ENCODE data around the gene PML. TPM values are rescaled to one million over a fixed set of nuclear protein-coding genes. Genes with fewer than 3 reads are reported as not detected.

PML gene
- total and polyA plus RNA-seq, 4 donors: 8.2 to 15.2 (median 10.8) TPM

GRCh38 chr15:73986776-73987056 is 7.8 kb upstream of the PML start:
- Histone ChIP-seq H3K27me3 (ENCODE audit: control insufficient read depth in 4 of 4, insufficient read depth in 4 of 4, low read length in 3 of 4) (no peaks in the 10 kb centered on the region), H3K4me3 (ENCODE audit: low read depth in 1 of 3, low read length in 3 of 3) (no peak overlapping the region), H3K4me1 (ENCODE audit: control insufficient read depth in 4 of 4, insufficient read depth in 4 of 4, low read length in 3 of 4) (peaks cover 7 to 12% (median 9%) of the 10 kb centered on the region in 4 donors), H3K27ac (ENCODE audit: low read depth in 1 of 2, low read length in 2 of 2) (no peak overlapping the region), H3K9ac (ENCODE audit: low read depth in 1 of 2, low read length in 2 of 2) (no peak overlapping the region), H3K36me3 (ENCODE audit: control insufficient read depth in 4 of 4, insufficient read depth in 3 of 4, low read depth in 1 of 4, low read length in 3 of 4) (peaks cover 0 to 20% (median 0%) of the 10 kb centered on the region in 4 donors), H3K9me3 (ENCODE audit: control insufficient read depth in 4 of 4, low read length in 3 of 4) (no peaks in the 10 kb centered on the region)
- TF ChIP-seq EGR1 (IDR thresholded peaks at IDR 0.05; ENCODE audit: low read depth in 2 of 2): no peak
- no peak for TF ChIP-seq YY1 (IDR thresholded peaks at IDR 0.05)
- TF ChIP-seq ATF3 (IDR thresholded peaks at IDR 0.05): no peak
- TF ChIP-seq GABPA (IDR thresholded peaks at IDR 0.05 in 1 of 2, conservative IDR thresholded peaks at IDR 0.05 in 1 of 2): no peak
- no peak for TF ChIP-seq HNF4A (conservative IDR thresholded peaks at IDR 0.05)
- TF ChIP-seq RXRA (IDR thresholded peaks at IDR 0.05): no peak
- no peak for TF ChIP-seq REST (IDR thresholded peaks at IDR 0.05)
- no peak for DNase-seq (ENCODE audit: low spot score)
- WGBS: 94% methylated on average over 1 of the region's 1 CpG

GRCh38 chr15:73987250-73987649 is 7.3 kb upstream of the PML start:
- Histone ChIP-seq H3K36me3 (ENCODE audit: control insufficient read depth in 4 of 4, insufficient read depth in 3 of 4, low read depth in 1 of 4, low read length in 3 of 4) (peaks cover 0 to 20% (median 0%) of the 10 kb centered on the region in 4 donors), H3K27ac (ENCODE audit: low read depth in 1 of 2, low read length in 2 of 2) (no peak overlapping the region), H3K9me3 (ENCODE audit: control insufficient read depth in 4 of 4, low read length in 3 of 4) (no peaks in the 10 kb centered on the region), H3K9ac (ENCODE audit: low read depth in 1 of 2, low read length in 2 of 2) (no peak overlapping the region), H3K4me1 (ENCODE audit: control insufficient read depth in 4 of 4, insufficient read depth in 4 of 4, low read length in 3 of 4) (peaks cover 7 to 14% (median 9%) of the 10 kb centered on the region in 4 donors), H3K4me3 (ENCODE audit: low read depth in 1 of 3, low read length in 3 of 3) (no peak overlapping the region), H3K27me3 (ENCODE audit: control insufficient read depth in 4 of 4, insufficient read depth in 4 of 4, low read length in 3 of 4) (no peaks in the 10 kb centered on the region)
- 95% methylated on average over 4 of the region's 4 CpGs for WGBS
- TF ChIP-seq TAF1 (conservative IDR thresholded peaks at IDR 0.05) (no peak), MAX (IDR thresholded peaks at IDR 0.05) (no peak), ATF3 (IDR thresholded peaks at IDR 0.05) (no peak), RAD21 (IDR thresholded peaks at IDR 0.05) (no peak), HNF4G (IDR thresholded peaks at IDR 0.05) (no peak), SP1 (IDR thresholded peaks at IDR 0.05) (no peak), ZBTB33 (IDR thresholded peaks at IDR 0.05) (no peak), CTCF (IDR thresholded peaks at IDR 0.05; ENCODE audit: low read depth, low read length, missing input control) (no peak), JUND (IDR thresholded peaks at IDR 0.05) (no peak), NR2F2 (IDR thresholded peaks at IDR 0.05) (no peak), FOXA2 (IDR thresholded peaks at IDR 0.05) (no peak), RXRA (IDR thresholded peaks at IDR 0.05) (no peak), GABPA (IDR thresholded peaks at IDR 0.05 in 1 of 2, conservative IDR thresholded peaks at IDR 0.05 in 1 of 2) (no peak), EGR1 (IDR thresholded peaks at IDR 0.05; ENCODE audit: low read depth in 2 of 2) (no peak), YY1 (IDR thresholded peaks at IDR 0.05) (no peak), REST (IDR thresholded peaks at IDR 0.05) (no peak), FOXA1 (IDR thresholded peaks at IDR 0.05) (no peak), HNF4A (conservative IDR thresholded peaks at IDR 0.05) (no peak)
- DNase-seq (ENCODE audit: low spot score): no peak

Data from liver (tissue), 9 donors.